Testis (tissue), 3 donors: ENCODE results near the gene TRIO. TPM values are rescaled to one million over a fixed set of nuclear protein-coding genes. Genes with fewer than 3 reads are reported as not detected.

Source experiments
- DNase-seq: peaks from one replicate; pipeline ENCODE4 v3.0.0-alpha.2; 2019
- H3K27ac ChIP-seq, 2 donors: fragments of 200-600 bp; sonication (generic); one replicate each; pipeline ENCODE4 v1.5.1; 2019
- H3K27me3 ChIP-seq: fragments of 200-600 bp; sonication (generic); one replicate; pipeline ENCODE4 v1.5.1; 2019
- H3K36me3 ChIP-seq: fragments of 200-600 bp; sonication (generic); one replicate; pipeline ENCODE4 v1.5.1; 2017; ENCODE audit warnings: low read depth; ENCODE audit errors: missing control alignments
- H3K4me1 ChIP-seq: fragments of 200-600 bp; sonication (generic); one replicate; pipeline ENCODE4 v1.5.1; 2019
- H3K4me3 ChIP-seq, 2 donors: fragments of 200-600 bp; sonication (generic); one replicate each; pipeline ENCODE4 v1.5.1; 2017 to 2019
- H3K9me3 ChIP-seq: fragments of 200-600 bp; sonication (generic); one replicate; pipeline ENCODE4 v1.5.1; 2017
- POLR2A ChIP-seq: fragments of 450-650 bp; IDR thresholded peaks from one replicate; pipeline ENCODE4 v1.6.1; 2017; ENCODE audit warnings: antibody characterized with exemption, mild to moderate bottlenecking, moderate library complexity
- WGBS, 2 donors: methylation state at CpG; one replicate each; pipeline ENCODE4 v1.1.5; 2018; 5-methylcytosine and 5-hydroxymethylcytosine counted together
- intact Hi-C: fragments of 100-400 bp; cut with DNase I; formaldehyde crosslinking; loops from one replicate; pipeline ENCODE4 v1.15.1; 2023; ENCODE audit warnings: low total_unique reads
- polyA plus RNA-seq: library from polyadenylated mRNA; stranded (reverse); fragments of 350-450 nt; fragmentation: Illumina TruSeq; extraction: RNeasy Lipid Tissue Mini Kit (QIAGEN cat#74804); gene quantifications from one replicate; pipeline ENCODE4 v1.2.3, GENCODE V29; 2014; ENCODE audit warnings: low read depth, low replicate concordance; ENCODE audit not compliant: insufficient read depth
- total RNA-seq, 2 donors: library from RNA; depleted of rRNA; stranded (reverse); fragments of >200 nt; gene quantifications; one replicate each; pipeline ENCODE4 v1.2.3, GENCODE V29; 2016
- TF ChIP-seq, protein P1 (sequence below), 3 experiments: fragments of 450-650 bp in 2 of 3; fragments of 200-600 bp in 1 of 3; sonication (generic) in 1 of 3; IDR thresholded peaks; one replicate each; pipeline ENCODE4 v1.5.1; 2016 to 2019; ENCODE audit warnings: antibody characterized with exemption in 3 of 3, mild to moderate bottlenecking in 2 of 3, moderate library complexity in 1 of 3

The TRIO gene
- total and polyA plus RNA-seq, 3 donors from 2014 or later: 47.2 to 295 (median 249) TPM

- no peaks in the 10 kb centered on the region for H3K27me3 ChIP-seq
- DNase-seq: no peak
- no peaks in the 10 kb centered on the region for H3K4me1 ChIP-seq
- H3K9me3 ChIP-seq: no peaks in the 10 kb centered on the region
- 90 to 94% methylated on average over 3 of the region's 3 CpGs for WGBS, 2 donors
- no peak overlapping the region for H3K27ac ChIP-seq
- no peak for TF ChIP-seq POLR2A
- TF ChIP-seq, protein P1, sequence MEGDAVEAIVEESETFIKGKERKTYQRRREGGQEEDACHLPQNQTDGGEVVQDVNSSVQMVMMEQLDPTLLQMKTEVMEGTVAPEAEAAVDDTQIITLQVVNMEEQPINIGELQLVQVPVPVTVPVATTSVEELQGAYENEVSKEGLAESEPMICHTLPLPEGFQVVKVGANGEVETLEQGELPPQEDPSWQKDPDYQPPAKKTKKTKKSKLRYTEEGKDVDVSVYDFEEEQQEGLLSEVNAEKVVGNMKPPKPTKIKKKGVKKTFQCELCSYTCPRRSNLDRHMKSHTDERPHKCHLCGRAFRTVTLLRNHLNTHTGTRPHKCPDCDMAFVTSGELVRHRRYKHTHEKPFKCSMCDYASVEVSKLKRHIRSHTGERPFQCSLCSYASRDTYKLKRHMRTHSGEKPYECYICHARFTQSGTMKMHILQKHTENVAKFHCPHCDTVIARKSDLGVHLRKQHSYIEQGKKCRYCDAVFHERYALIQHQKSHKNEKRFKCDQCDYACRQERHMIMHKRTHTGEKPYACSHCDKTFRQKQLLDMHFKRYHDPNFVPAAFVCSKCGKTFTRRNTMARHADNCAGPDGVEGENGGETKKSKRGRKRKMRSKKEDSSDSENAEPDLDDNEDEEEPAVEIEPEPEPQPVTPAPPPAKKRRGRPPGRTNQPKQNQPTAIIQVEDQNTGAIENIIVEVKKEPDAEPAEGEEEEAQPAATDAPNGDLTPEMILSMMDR (IDR thresholded peaks at IDR 0.05): no peak
- intact Hi-C loops: no loop called here
- no peaks in the 10 kb centered on the region for H3K36me3 ChIP-seq
- H3K4me3 ChIP-seq: no peak overlapping the region
These were observed 93.6 kb downstream of the TRIO start for GRCh38 chr5:14236757-14237156.

DNA sequence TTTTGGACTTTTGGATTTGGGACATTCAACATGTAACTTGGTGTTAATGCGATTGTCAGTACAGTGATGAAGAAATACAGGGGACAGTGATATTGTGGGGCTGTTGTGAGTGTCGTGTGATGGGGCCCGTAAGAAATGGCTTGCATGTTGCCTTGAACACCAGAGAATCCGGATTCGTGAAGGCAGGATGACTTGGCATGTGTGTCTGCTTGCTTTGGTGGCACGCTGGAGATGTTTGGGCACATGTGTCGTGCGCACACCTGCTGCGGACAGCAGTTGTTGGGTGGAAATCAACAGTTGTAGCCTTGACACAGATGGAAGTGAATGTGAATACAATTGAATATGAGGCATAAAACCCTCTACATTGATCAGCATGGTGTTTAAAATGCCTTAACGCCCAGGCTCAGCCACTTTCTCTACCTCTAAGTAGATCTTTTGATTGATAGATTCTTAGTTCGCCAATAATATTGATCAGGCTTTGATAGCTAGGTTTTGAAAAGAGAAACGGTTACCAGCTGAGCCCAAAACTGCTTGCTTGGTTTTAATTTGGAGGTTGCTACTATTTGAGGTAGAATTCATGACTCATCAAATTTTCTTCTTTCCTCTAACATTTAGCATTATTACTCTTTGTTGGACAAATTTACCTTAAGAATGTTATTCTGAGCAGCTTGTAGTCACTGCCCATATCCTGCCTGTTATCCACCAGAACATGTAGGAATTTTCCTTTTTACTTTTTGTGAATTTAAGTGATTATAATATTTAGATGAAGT is 94.4 kb downstream of the TRIO start:
- no peak for DNase-seq
- Histone ChIP-seq H3K27ac (no peak overlapping the region), H3K9me3 (no peaks in the 10 kb centered on the region), H3K27me3 (no peaks in the 10 kb centered on the region), H3K36me3 (no peaks in the 10 kb centered on the region), H3K4me1 (no peaks in the 10 kb centered on the region), H3K4me3 (no peak overlapping the region)
- 90 to 91% methylated on average over 12 of the region's 12 CpGs for WGBS, 2 donors
- TF ChIP-seq, protein P1 (IDR thresholded peaks at IDR 0.05): no peak
- TF ChIP-seq POLR2A: no peak
- intact Hi-C loops: no loop called here

DNA sequence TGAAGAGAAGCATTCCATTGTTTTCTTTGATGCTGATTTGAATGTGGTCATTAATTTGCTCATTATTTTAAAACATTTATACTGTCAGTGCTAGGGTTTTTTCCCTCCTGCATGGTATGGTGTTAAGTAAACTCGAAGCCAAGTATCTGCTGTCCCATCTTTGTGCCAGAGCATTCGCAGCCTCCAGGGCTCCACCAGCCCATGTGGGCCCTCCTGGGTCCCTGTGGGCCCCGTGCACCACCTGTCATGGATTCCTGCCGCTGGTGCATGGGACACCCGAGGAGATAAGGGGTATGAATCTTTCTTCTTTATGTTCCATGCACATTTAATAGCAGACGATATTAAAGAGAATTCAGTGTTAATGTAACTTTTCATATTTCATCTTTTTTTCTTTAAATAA is 95.1 kb downstream of the TRIO start:
- DNase-seq: no peak
- WGBS, 2 donors: 76 to 80% methylated on average over 6 of the region's 6 CpGs
- H3K4me1 ChIP-seq: no peaks in the 10 kb centered on the region
- no peak overlapping the region for H3K27ac ChIP-seq
- H3K36me3 ChIP-seq: no peaks in the 10 kb centered on the region
- intact Hi-C loops: no loop called here
- H3K9me3 ChIP-seq: no peaks in the 10 kb centered on the region
- no peaks in the 10 kb centered on the region for H3K27me3 ChIP-seq
- H3K4me3 ChIP-seq: no peak overlapping the region
- no peak for TF ChIP-seq POLR2A
- TF ChIP-seq, protein P1 (IDR thresholded peaks at IDR 0.05): no peak

DNA sequence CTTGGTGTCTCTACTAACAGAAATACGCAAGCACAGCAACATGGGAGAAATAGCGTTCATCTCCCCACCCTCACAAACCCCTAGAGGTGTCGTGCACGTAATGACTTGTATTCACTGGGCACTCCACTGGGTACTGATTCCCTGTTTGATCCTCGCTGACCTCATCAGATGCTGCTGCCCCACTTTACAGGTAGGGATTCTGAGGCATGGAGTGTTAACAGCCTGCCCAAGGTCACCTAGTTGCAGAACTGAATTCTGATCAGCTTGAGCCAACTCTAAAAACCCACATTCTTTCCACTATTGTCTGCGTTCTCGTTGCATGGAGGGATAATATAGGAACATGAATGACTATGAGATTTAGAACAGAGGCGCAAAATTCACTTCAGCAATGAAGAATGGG is 96.3 kb downstream of the TRIO start:
- Histone ChIP-seq H3K27ac (no peak overlapping the region), H3K4me1 (no peaks in the 10 kb centered on the region)
- WGBS, 2 donors: 82 to 87% methylated on average over 8 of the region's 8 CpGs

More for the DNA sequence above, 96.3 kb downstream of the TRIO start:
- H3K9me3 ChIP-seq: no peaks in the 10 kb centered on the region
- DNase-seq: no peak
- H3K36me3 ChIP-seq: no peaks in the 10 kb centered on the region
- H3K4me3 ChIP-seq: no peak overlapping the region
- H3K27me3 ChIP-seq: no peaks in the 10 kb centered on the region
- no peak for TF ChIP-seq POLR2A
- TF ChIP-seq, protein P1 (IDR thresholded peaks at IDR 0.05): no peak
- intact Hi-C loops: no loop called here
